SHP77 (cell line): ENCODE measurements around the gene OR6C74.

Source experiments
- DNase-seq, 2 experiments: peaks; one replicate each; lab custom pipeline; 2025; lab: John Stamatoyannopoulos, UW

Gene OR6C74

GRCh38 chr12:55244309-55244708 lies at the start of gene OR6C74:
Gene OR6C74 (plus strand): TSS chr12:55244609. CDS start chr12:55247288, 2,679 bp downstream.
- DNase-seq, result no peak

- no peak for DNase-seq
Observed at GRCh38 chr12:55220725-55221124, 23.7 kb upstream of the OR6C74 start, which contains the start of gene OR10A7. Gene OR10A7 (plus strand): TSS chr12:55221025. CDS start chr12:55221025, 0 bp downstream.

- DNase-seq, result no peak
Observed at GRCh38 chr12:55226523-55226922, 17.9 kb upstream of the OR6C74 start.

GRCh38 chr12:55227643-55228042 lies 16.8 kb upstream of the OR6C74 start:
- no peak for DNase-seq

- DNase-seq, result no peak
Observed at GRCh38 chr12:55246159-55246558, 1.8 kb downstream of the OR6C74 start.

GRCh38 chr12:55250944-55251343 lies 6.5 kb downstream of the OR6C74 start:
- no peak for DNase-seq

GRCh38 chr12:55253281-55253680 lies 8.9 kb downstream of the OR6C74 start:
- no peak for DNase-seq

- no peak for DNase-seq
Observed at GRCh38 chr12:55256831-55257230, 12.4 kb downstream of the OR6C74 start.

- no peak for DNase-seq
Observed at GRCh38 chr12:55258303-55258702, 13.9 kb downstream of the OR6C74 start.

GRCh38 chr12:55280991-55281390 lies 36.6 kb downstream of the OR6C74 start:
- DNase-seq, result no peak

- DNase-seq, result no peak
Observed at GRCh38 chr12:55289999-55290398, 45.6 kb downstream of the OR6C74 start.
